Body of pancreas (tissue), 4 donors: ENCODE results near the gene TEP1.

Experiments used
- CTCF ChIP-seq, 7 experiments: fragments of 450-650 bp in 4 of 7; fragments of 200-600 bp in 3 of 7; sonication (generic) in 3 of 7; IDR thresholded peaks; one replicate each; pipeline ENCODE4 v1.5.1; 2016 to 2019; ENCODE audit warnings: antibody characterized with exemption in 7 of 7
- POLR2A ChIP-seq, 3 donors: fragments of 450-650 bp; IDR thresholded peaks; one replicate each; pipeline ENCODE4 v1.6.1; 2016; ENCODE audit warnings: antibody characterized with exemption in 3 of 3, mild to moderate bottlenecking in 2 of 3

GRCh38 chr14:20441461-20441860, 28.2 kb upstream of the TEP1 start:
- TF ChIP-seq POLR2A (IDR thresholded peaks at IDR 0.05) (no peak), CTCF (IDR thresholded peaks at IDR 0.05) (no peak)
